Activated T-helper 17 cell treated with anti-CD3 and anti-CD28 coated beads, Interleukin-2, amount 50 U/mL, for 72 hours (primary cell): ENCODE results near the gene ATP4B. TPM values are rescaled to one million over a fixed set of nuclear protein-coding genes. Genes with fewer than 3 reads are reported as not detected.

ENCODE experiments used
- ATAC-seq: fragments of 150-1000 bp; cut with Tn5 transposase; replicated peaks from 2 replicates; pipeline ENCODE4 v1.10.0; 2021; ENCODE audit warnings: mild to moderate bottlenecking, moderate library complexity
- H3K27ac Mint-ChIP-seq: one replicate; pipeline ENCODE4 v1.8.0; 2022; ENCODE audit warnings: mixed read lengths
- H3K27me3 Mint-ChIP-seq: one replicate; pipeline ENCODE4 v1.8.0; 2022; ENCODE audit warnings: mixed read lengths
- H3K36me3 Mint-ChIP-seq: one replicate; pipeline ENCODE4 v1.8.0; 2022; ENCODE audit warnings: low read depth, mild to moderate bottlenecking, mixed read lengths
- H3K4me1 Mint-ChIP-seq: one replicate; pipeline ENCODE4 v1.8.0; 2022; ENCODE audit warnings: mixed read lengths
- H3K4me3 Mint-ChIP-seq: one replicate; pipeline ENCODE4 v1.8.0; 2022; ENCODE audit warnings: mild to moderate bottlenecking, mixed read lengths
- H3K9me3 Mint-ChIP-seq: one replicate; pipeline ENCODE4 v1.8.0; 2022; ENCODE audit warnings: mixed read lengths
- total RNA-seq, 2 donors: library from RNA; stranded (reverse); gene quantifications; one replicate each; pipeline ENCODE4 v1.2.3, GENCODE V29; 2022

Gene ATP4B
- total RNA-seq = not detected

GRCh38 chr13:113657851-113658741 is at the start of gene ATP4B:
ATP4B (minus strand) TSS chr13:113658198; CDS start chr13:113658144, 54 bp downstream.
- no peak for ATAC-seq
- Mint-ChIP-seq H3K27ac (no peak within 1 kb of the TSS), H3K4me3 (no peak within 1 kb of the TSS), H3K36me3 (no peaks in the 10 kb centered on the region), H3K4me1 (no peaks in the 10 kb centered on the region), H3K9me3 (peaks cover 12% of the 10 kb centered on the region), H3K27me3 (no peaks in the 10 kb centered on the region)

- H3K36me3 Mint-ChIP-seq = no peaks in the 10 kb centered on the region
- peaks cover 6% of the 10 kb centered on the region for H3K4me1 Mint-ChIP-seq
- no peaks in the 10 kb centered on the region for H3K27me3 Mint-ChIP-seq
- H3K4me3 Mint-ChIP-seq = no peak overlapping the region
- H3K27ac Mint-ChIP-seq = peak overlapping the region; percentile 10
- peak; percentile 21 for ATAC-seq
- no peaks in the 10 kb centered on the region for H3K9me3 Mint-ChIP-seq
These were observed 14.1 kb upstream of the ATP4B start for GRCh38 chr13:113672002-113672651.

- H3K4me3 Mint-ChIP-seq = no peak overlapping the region
- no peaks in the 10 kb centered on the region for H3K27me3 Mint-ChIP-seq
- ATAC-seq = no peak
- H3K36me3 Mint-ChIP-seq = no peaks in the 10 kb centered on the region
- no peaks in the 10 kb centered on the region for H3K9me3 Mint-ChIP-seq
- H3K4me1 Mint-ChIP-seq = peaks cover 6% of the 10 kb centered on the region
- no peak overlapping the region for H3K27ac Mint-ChIP-seq
These were observed 13.3 kb upstream of the ATP4B start for GRCh38 chr13:113671066-113672001.

GRCh38 chr13:113670541-113670940 is 12.5 kb upstream of the ATP4B start:
- Mint-ChIP-seq H3K27ac (no peak overlapping the region), H3K27me3 (no peaks in the 10 kb centered on the region), H3K4me1 (peaks cover 6% of the 10 kb centered on the region), H3K36me3 (no peaks in the 10 kb centered on the region), H3K9me3 (no peaks in the 10 kb centered on the region), H3K4me3 (no peak overlapping the region)
- ATAC-seq = no peak

GRCh38 chr13:113669755-113670341 is 11.8 kb upstream of the ATP4B start:
- no peak overlapping the region for H3K4me3 Mint-ChIP-seq
- no peaks in the 10 kb centered on the region for H3K27me3 Mint-ChIP-seq
- no peaks in the 10 kb centered on the region for H3K9me3 Mint-ChIP-seq
- H3K36me3 Mint-ChIP-seq = no peaks in the 10 kb centered on the region
- H3K27ac Mint-ChIP-seq = no peak overlapping the region
- no peak for ATAC-seq
- H3K4me1 Mint-ChIP-seq = peaks cover 6% of the 10 kb centered on the region

GRCh38 chr13:113669231-113669754 is 11.3 kb upstream of the ATP4B start:
- H3K27me3 Mint-ChIP-seq = no peaks in the 10 kb centered on the region
- no peaks in the 10 kb centered on the region for H3K9me3 Mint-ChIP-seq
- H3K27ac Mint-ChIP-seq = no peak overlapping the region
- H3K36me3 Mint-ChIP-seq = no peaks in the 10 kb centered on the region
- H3K4me3 Mint-ChIP-seq = no peak overlapping the region
- peaks cover 6% of the 10 kb centered on the region for H3K4me1 Mint-ChIP-seq
- ATAC-seq = no peak

DNA sequence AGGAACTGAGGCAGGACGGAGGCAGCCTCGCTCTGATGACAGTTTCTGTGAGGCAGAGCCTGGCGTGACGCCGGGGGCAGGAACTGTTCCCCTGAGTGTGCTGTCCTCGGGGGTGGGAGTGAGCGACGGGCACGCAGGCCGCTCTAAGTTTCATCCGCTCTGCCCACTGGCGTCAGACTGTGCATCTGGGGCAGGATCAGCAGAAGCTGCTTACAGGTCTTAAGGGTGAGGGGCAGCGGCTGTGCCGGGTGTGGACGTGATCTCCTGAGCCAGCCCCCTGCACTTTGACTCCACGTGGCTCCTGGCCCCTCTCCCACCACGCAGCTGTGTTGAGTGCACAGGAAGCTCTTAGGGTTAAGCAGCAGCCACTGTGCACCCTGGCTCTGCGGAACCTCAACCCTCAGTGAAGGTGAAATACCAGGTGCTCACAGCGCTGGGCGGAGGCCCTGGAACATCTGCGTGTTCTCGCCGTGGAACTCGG is 10.5 kb upstream of the ATP4B start:
- Mint-ChIP-seq H3K4me1 (peaks cover 6% of the 10 kb centered on the region), H3K27ac (no peak overlapping the region), H3K36me3 (no peaks in the 10 kb centered on the region), H3K4me3 (no peak overlapping the region), H3K27me3 (no peaks in the 10 kb centered on the region), H3K9me3 (no peaks in the 10 kb centered on the region)
- no peak for ATAC-seq

GRCh38 chr13:113667771-113668490 is 9.9 kb upstream of the ATP4B start:
- Mint-ChIP-seq H3K27me3 (no peaks in the 10 kb centered on the region), H3K4me3 (no peak overlapping the region), H3K9me3 (no peaks in the 10 kb centered on the region), H3K4me1 (peaks cover 6% of the 10 kb centered on the region), H3K27ac (no peak overlapping the region), H3K36me3 (no peaks in the 10 kb centered on the region)
- no peak for ATAC-seq

DNA sequence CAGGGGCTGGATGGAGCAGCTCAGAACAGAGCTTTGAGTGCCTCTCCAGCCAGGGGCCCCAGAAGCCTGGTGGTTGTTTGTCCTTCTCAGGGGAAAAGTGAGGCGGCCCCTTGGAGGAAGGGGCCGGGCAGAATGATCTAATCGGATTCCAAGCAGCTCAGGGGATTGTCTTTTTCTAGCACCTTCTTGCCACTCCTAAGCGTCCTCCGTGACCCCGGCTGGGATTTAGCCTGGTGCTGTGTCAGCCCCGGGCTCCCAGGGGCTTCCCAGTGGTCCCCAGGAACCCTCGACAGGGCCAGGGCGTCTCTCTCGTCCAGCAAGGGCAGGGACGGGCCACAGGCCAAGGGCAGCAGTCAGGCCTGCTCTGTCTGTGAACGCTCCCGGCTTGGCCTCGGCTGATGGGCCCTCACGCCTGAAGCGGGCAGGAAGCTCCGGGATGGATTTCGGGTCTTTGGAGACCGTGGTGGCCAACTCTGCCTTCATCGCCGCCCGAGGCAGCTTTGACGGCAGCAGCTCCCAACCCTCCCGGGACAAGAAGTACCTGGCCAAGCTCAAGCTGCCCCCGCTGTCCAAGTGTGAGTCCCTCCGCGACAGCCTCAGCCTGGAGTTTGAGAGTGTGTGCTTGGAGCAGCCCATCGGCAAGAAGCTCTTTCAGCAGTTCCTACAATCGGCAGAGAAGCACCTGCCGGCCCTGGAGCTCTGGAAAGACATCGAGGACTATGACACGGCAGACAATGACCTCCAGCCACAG is 9.1 kb upstream of the ATP4B start, which contains the start of gene GRK1:
GRK1 (plus strand) TSS at position 269 of the 751 bp plus-strand sequence; CDS start at position 437, 168 bp downstream.
- Mint-ChIP-seq H3K4me3 (no peak within 1 kb of the TSS), H3K9me3 (no peaks in the 10 kb centered on the region), H3K27ac (no peak within 1 kb of the TSS), H3K27me3 (no peaks in the 10 kb centered on the region), H3K4me1 (peaks cover 1% of the 10 kb centered on the region), H3K36me3 (no peaks in the 10 kb centered on the region)
- ATAC-seq = no peak

DNA sequence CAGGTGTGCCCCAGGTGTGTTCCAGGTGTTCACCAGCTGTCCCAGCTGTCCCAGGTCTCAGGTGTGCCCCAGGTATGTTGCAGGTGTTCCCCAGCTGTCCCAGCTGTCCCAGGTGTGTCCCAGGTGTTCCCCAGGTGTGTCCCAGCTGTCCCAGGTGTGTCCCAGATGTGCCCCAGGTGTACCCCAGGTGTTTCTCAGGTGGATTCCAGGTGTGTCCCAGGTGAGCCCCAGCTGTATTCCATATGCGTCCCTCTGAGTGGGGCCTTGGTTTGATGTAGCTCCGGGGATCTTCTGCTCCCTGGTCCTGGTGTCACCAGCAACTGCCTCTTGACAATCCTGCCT is 8.3 kb upstream of the ATP4B start:
- no peaks in the 10 kb centered on the region for H3K36me3 Mint-ChIP-seq
- H3K4me1 Mint-ChIP-seq = no peaks in the 10 kb centered on the region
- peaks cover 4% of the 10 kb centered on the region for H3K9me3 Mint-ChIP-seq
- no peak overlapping the region for H3K4me3 Mint-ChIP-seq
- no peak for ATAC-seq
- no peak overlapping the region for H3K27ac Mint-ChIP-seq
- no peaks in the 10 kb centered on the region for H3K27me3 Mint-ChIP-seq

GRCh38 chr13:113665597-113666328 is 7.8 kb upstream of the ATP4B start:
- Mint-ChIP-seq H3K9me3 (peaks cover 9% of the 10 kb centered on the region), H3K4me3 (no peak overlapping the region), H3K27ac (no peak overlapping the region), H3K27me3 (no peaks in the 10 kb centered on the region), H3K4me1 (no peaks in the 10 kb centered on the region), H3K36me3 (no peaks in the 10 kb centered on the region)
- ATAC-seq = no peak
